Effector memory CD4-positive, alpha-beta T cell (primary cell): ENCODE results near the gene COPS4.
A peak's percentile ranks its signal among the peaks of the same experiment; 100 is the strongest.
"Not testable (repeated sequence)": the region's sequence is repeated elsewhere in the genome, so short reads cannot be mapped to it uniquely, and the experiment has no call there.

Experiments
- DNase-seq, 3 donors: peaks; one replicate each; pipeline ENCODE4 v3.0.0-alpha.2; 2020
- H3K27ac ChIP-seq: 2 replicates; pipeline ENCODE4 v1.7.0; 2013; ENCODE audit warnings: mild to moderate bottlenecking, low read length, moderate library complexity; ENCODE audit not compliant: insufficient read depth, poor library complexity, severe bottlenecking
- H3K27me3 ChIP-seq: replicated peaks from 2 replicates; pipeline ENCODE4 v1.7.0; 2013; ENCODE audit warnings: mild to moderate bottlenecking, low read length; ENCODE audit not compliant: insufficient read depth, control insufficient read depth, poor library complexity, severe bottlenecking
- H3K36me3 ChIP-seq: 2 replicates; pipeline ENCODE4 v1.7.0; 2013; ENCODE audit warnings: mild to moderate bottlenecking, low read length, moderate library complexity; ENCODE audit not compliant: control insufficient read depth, insufficient read depth
- H3K4me1 ChIP-seq: 2 replicates; pipeline ENCODE4 v1.7.0; 2013; ENCODE audit warnings: low read length, mild to moderate bottlenecking; ENCODE audit not compliant: control insufficient read depth, insufficient read depth, poor library complexity, severe bottlenecking
- H3K4me3 ChIP-seq: 2 replicates; pipeline ENCODE4 v1.7.0; 2013; ENCODE audit warnings: low read length, low read depth, mild to moderate bottlenecking; ENCODE audit not compliant: insufficient read depth, poor library complexity, severe bottlenecking
- H3K9me3 ChIP-seq: 2 replicates; pipeline ENCODE4 v1.7.0; 2013; ENCODE audit warnings: mild to moderate bottlenecking, low read length, moderate library complexity; ENCODE audit not compliant: control insufficient read depth

Gene COPS4

GRCh38 chr4:83082777-83083176, 47.8 kb downstream of the COPS4 start:
- no peak overlapping the region for H3K27ac ChIP-seq

GRCh38 chr4:83083925-83084475, 49.0 kb downstream of the COPS4 start:
- peak overlapping the region; percentile 7 for H3K4me3 ChIP-seq
- H3K9me3 ChIP-seq = no peaks in the 10 kb centered on the region
- H3K27ac ChIP-seq = peak overlapping the region; percentile 58
- DNase-seq = peak; percentile 35 to 51 (median 39)
- H3K4me1 ChIP-seq = peaks cover 18% of the 10 kb centered on the region
- no peaks in the 10 kb centered on the region for H3K27me3 ChIP-seq
- peaks cover 3% of the 10 kb centered on the region for H3K36me3 ChIP-seq

More at GRCh38 chr4:83082777-83083176, 47.8 kb downstream of the COPS4 start:
- H3K4me3 ChIP-seq = no peak overlapping the region
- H3K27me3 ChIP-seq = no peaks in the 10 kb centered on the region
- no peaks in the 10 kb centered on the region for H3K36me3 ChIP-seq
- DNase-seq = no peak
- H3K4me1 ChIP-seq = peaks cover 18% of the 10 kb centered on the region
- no peaks in the 10 kb centered on the region for H3K9me3 ChIP-seq

GRCh38 chr4:83084956-83085355, 50.0 kb downstream of the COPS4 start:
- not testable (repeated sequence) for H3K4me3 ChIP-seq, H3K27ac ChIP-seq, H3K27me3 ChIP-seq, H3K9me3 ChIP-seq, DNase-seq
- H3K36me3 ChIP-seq = peaks cover 13% of the 10 kb centered on the region
- H3K4me1 ChIP-seq = peaks cover 18% of the 10 kb centered on the region

GRCh38 chr4:83089410-83090157, 54.6 kb downstream of the COPS4 start:
- no peaks in the 10 kb centered on the region for H3K27me3 ChIP-seq
- no peak for DNase-seq
- H3K36me3 ChIP-seq = peaks cover 49% of the 10 kb centered on the region
- H3K4me1 ChIP-seq = peaks cover 5% of the 10 kb centered on the region
- H3K4me3 ChIP-seq = no peak overlapping the region
- H3K9me3 ChIP-seq = no peaks in the 10 kb centered on the region
- no peak overlapping the region for H3K27ac ChIP-seq

- H3K27ac ChIP-seq = no peak overlapping the region
- no peaks in the 10 kb centered on the region for H3K27me3 ChIP-seq
- H3K4me1 ChIP-seq = no peaks in the 10 kb centered on the region
- no peak for DNase-seq
- no peaks in the 10 kb centered on the region for H3K9me3 ChIP-seq
- no peak overlapping the region for H3K4me3 ChIP-seq
- H3K36me3 ChIP-seq = peaks cover 77% of the 10 kb centered on the region
These were observed 58.2 kb downstream of the COPS4 start for GRCh38 chr4:83093060-83093640.

GRCh38 chr4:83096397-83096796, 61.4 kb downstream of the COPS4 start:
- H3K36me3 ChIP-seq = peaks cover 68% of the 10 kb centered on the region
- no peaks in the 10 kb centered on the region for H3K4me1 ChIP-seq
- no peak overlapping the region for H3K4me3 ChIP-seq
- H3K27me3 ChIP-seq = no peaks in the 10 kb centered on the region
- H3K9me3 ChIP-seq = no peaks in the 10 kb centered on the region
- no peak overlapping the region for H3K27ac ChIP-seq
- DNase-seq = no peak

- Histone ChIP-seq H3K36me3 (peaks cover 32% of the 10 kb centered on the region), H3K27ac (no peak overlapping the region), H3K4me3 (no peak overlapping the region), H3K4me1 (peaks cover 14% of the 10 kb centered on the region), H3K27me3 (no peaks in the 10 kb centered on the region), H3K9me3 (no peaks in the 10 kb centered on the region)
- no peak for DNase-seq
These were observed 70.0 kb downstream of the COPS4 start for GRCh38 chr4:83104991-83105390.

GRCh38 chr4:83107631-83108030, 72.6 kb downstream of the COPS4 start:
- DNase-seq = no peak
- H3K27me3 ChIP-seq = no peaks in the 10 kb centered on the region
- H3K27ac ChIP-seq = no peak overlapping the region
- H3K4me3 ChIP-seq = no peak overlapping the region
- H3K4me1 ChIP-seq = peaks cover 29% of the 10 kb centered on the region
- H3K9me3 ChIP-seq = no peaks in the 10 kb centered on the region
- H3K36me3 ChIP-seq = peaks cover 23% of the 10 kb centered on the region

GRCh38 chr4:83108101-83108861, 73.3 kb downstream of the COPS4 start:
- H3K36me3 ChIP-seq = peaks cover 22% of the 10 kb centered on the region
- no peaks in the 10 kb centered on the region for H3K27me3 ChIP-seq
- H3K4me3 ChIP-seq = peak overlapping the region; percentile 69
- no peaks in the 10 kb centered on the region for H3K9me3 ChIP-seq
- DNase-seq = no peak
- peak overlapping the region; percentile 81 for H3K27ac ChIP-seq
- H3K4me1 ChIP-seq = peaks cover 29% of the 10 kb centered on the region
